ENCODE results near the gene SHANK3.

DNA sequence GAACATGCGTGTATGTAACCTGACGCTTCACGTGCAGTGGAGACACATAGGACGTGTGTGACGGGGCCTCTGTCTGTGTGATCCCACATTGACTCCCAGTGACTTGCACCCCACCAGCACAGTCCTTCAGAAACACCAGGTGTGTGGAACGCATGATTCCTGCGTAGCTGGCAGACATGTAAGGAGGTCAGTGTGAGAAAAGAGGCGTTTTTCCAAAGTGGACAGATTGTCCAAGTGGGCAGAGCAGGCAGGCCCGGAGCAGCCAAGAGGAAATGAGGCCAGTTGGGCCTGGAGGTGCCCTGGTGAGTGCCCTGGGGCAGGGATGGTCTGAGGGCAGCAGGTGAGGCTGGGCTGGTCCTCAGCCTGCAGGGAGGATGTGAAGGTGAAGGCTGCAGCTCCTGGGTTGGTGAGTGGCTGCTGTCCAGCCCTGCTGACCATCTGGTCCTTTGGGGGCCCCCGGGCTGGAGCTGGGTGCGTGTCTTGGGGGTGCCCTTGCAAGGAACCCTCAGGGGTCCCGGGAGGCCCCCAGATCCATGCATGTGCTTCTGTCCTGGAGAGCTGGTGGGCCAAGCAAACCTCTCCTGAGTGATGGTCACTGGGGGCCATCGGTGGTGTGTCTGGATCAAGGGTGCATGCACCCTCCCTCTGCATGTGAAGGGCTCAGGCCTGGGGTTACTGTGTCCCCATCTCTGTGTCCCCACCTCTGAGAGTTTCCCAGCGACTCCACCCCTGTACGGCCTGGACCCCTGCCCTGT is 26.6 kb downstream of the SHANK3 start:
- TF ChIP-seq RAD21 (IDR thresholded peaks at IDR 0.05; ENCODE audit: low read depth) (no peak), EGR1 (IDR thresholded peaks at IDR 0.05) (no peak), TEAD4 (IDR thresholded peaks at IDR 0.05) (no peak), EP300 (IDR thresholded peaks at IDR 0.05; ENCODE audit: borderline replicate concordance) (no peak), TAF1 (IDR thresholded peaks at IDR 0.05; ENCODE audit: low read depth) (no peak), YY1 (IDR thresholded peaks at IDR 0.05; ENCODE audit: low read depth) (no peak), NFIC (IDR thresholded peaks at IDR 0.05) (no peak)
- TF ChIP-seq, protein P1, sequence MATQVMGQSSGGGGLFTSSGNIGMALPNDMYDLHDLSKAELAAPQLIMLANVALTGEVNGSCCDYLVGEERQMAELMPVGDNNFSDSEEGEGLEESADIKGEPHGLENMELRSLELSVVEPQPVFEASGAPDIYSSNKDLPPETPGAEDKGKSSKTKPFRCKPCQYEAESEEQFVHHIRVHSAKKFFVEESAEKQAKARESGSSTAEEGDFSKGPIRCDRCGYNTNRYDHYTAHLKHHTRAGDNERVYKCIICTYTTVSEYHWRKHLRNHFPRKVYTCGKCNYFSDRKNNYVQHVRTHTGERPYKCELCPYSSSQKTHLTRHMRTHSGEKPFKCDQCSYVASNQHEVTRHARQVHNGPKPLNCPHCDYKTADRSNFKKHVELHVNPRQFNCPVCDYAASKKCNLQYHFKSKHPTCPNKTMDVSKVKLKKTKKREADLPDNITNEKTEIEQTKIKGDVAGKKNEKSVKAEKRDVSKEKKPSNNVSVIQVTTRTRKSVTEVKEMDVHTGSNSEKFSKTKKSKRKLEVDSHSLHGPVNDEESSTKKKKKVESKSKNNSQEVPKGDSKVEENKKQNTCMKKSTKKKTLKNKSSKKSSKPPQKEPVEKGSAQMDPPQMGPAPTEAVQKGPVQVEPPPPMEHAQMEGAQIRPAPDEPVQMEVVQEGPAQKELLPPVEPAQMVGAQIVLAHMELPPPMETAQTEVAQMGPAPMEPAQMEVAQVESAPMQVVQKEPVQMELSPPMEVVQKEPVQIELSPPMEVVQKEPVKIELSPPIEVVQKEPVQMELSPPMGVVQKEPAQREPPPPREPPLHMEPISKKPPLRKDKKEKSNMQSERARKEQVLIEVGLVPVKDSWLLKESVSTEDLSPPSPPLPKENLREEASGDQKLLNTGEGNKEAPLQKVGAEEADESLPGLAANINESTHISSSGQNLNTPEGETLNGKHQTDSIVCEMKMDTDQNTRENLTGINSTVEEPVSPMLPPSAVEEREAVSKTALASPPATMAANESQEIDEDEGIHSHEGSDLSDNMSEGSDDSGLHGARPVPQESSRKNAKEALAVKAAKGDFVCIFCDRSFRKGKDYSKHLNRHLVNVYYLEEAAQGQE (IDR thresholded peaks at IDR 0.05; ENCODE audit: low read depth), result no peak
- TF ChIP-seq, protein P2, sequence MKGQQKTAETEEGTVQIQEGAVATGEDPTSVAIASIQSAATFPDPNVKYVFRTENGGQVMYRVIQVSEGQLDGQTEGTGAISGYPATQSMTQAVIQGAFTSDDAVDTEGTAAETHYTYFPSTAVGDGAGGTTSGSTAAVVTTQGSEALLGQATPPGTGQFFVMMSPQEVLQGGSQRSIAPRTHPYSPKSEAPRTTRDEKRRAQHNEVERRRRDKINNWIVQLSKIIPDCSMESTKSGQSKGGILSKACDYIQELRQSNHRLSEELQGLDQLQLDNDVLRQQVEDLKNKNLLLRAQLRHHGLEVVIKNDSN (IDR thresholded peaks at IDR 0.05), result no peak

Data from Ishikawa (cell line).